GM19025 (cell line): ENCODE data around the gene TCEA3.

Experiments
- ATAC-seq: cut with Tn5 transposase; IDR thresholded peaks from one replicate; pipeline ENCODE4 v1.9.1; 2021; ENCODE audit warnings: mild to moderate bottlenecking, low read depth, moderate library complexity; ENCODE audit not compliant: unreplicated experiment

TCEA3 gene

GRCh38 chr1:23448846-23449245 is 24.3 kb upstream of the TCEA3 start:
- no peak for ATAC-seq

DNA sequence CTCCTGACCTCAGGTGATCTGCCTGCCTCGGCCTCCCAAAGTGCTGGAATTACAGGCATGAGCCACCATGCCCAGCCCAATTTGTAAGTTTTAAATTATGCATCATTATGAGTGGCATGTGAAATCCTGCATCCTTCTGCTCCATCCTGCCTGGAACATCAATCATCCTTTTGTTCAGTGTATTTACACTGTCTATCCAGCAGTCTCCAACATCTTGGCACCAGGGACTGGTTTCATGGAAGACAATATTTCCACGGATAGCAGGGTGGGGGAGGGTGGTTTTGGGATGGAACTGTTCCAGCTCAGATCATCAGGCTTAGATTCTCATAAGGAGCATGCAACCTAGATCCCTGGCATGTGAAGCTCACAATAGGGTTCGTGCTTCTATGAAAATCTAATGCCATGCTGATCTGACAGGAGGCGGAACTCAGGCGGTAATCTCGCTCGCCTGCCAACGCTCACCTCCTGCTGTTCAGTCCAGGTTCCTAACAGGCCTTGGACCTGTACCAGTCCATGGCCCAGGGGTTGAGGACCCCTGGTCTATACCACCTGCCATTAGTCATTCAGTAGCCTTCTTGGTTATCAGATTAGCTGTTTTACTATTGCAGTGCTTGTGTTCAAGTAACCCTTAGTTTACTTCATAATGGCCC is 22.2 kb upstream of the TCEA3 start:
- no peak for ATAC-seq

DNA sequence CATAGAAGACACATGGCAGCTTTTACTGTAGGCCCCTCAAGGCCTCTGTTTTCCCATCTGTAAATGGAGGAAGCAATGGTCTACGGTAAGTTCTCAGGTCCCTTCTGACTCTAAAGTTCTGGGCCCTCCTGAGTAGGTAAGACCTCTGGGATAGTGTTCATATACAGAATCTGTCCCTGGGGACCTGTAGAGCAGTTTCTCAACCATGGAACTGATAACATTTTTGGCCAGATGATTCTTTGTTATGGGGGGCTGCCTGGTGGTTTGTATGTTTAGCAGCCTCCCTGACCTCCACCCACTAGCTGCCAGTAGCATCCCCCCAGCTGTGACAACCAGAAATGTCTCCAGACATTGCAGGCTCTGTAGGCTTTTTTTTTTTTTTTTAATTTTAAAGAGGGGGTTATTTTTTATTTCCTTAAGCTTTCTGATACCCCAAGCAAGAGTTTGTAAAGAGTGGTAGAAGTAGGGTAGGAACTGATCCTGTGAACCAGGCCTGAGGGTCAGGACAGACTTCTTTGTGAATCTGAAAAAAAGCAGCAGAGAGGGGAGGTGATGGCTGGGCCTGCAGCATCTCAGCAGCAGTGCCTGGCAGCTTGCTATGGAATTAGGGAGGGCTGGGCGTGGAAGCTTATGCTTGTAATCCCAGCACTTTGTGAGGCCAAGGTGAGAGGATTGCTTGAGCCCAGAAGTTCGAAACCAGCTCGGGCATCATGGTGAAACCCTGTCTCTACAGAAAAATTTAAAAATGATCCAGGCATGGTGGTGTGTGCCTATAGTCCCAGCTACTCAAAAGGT is 20.2 kb upstream of the TCEA3 start:
- ATAC-seq: no peak

- no peak for ATAC-seq
Observed at GRCh38 chr1:23444104-23444533, 19.6 kb upstream of the TCEA3 start.

- no peak for ATAC-seq
Observed at GRCh38 chr1:23442751-23443150, 18.2 kb upstream of the TCEA3 start.

DNA sequence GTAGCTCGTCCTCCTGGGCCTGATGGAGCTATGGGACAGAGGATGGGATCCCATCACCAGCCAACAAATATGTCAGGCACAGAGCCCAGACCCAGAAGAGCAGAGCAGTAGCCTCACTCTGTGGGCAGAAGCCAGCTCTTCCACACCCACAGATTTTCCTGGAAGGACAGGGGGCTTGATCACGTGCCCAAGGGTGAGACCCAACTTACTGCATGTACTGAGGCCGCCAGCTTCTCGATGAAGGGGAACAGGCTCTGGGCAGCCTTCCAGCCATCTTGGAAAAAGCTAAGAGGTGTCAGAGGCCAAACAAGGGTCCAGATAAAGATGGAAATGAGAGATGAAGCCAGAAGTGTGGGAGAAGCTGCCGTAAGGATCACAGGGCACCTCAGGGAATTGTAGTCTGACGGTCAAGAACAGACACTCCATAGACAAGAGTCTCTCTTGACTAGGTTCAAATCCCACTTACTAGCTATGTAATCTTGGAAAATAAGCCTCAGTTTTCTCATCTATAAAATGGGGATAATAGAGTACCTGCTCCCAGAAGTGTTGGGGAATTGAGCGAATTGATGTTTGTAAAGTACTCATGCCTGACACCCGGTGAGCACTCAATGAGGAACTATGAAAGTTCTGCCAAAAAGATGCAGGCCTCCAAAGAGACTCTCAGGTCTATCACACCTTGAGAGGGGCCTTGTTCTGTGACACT is 17.0 kb upstream of the TCEA3 start:
- ATAC-seq: no peak

- no peak for ATAC-seq
Observed at GRCh38 chr1:23438545-23438944, 14.0 kb upstream of the TCEA3 start.

- ATAC-seq: no peak
Observed at GRCh38 chr1:23437355-23437664, 12.8 kb upstream of the TCEA3 start.

GRCh38 chr1:23436520-23437354 is 12.2 kb upstream of the TCEA3 start:
- ATAC-seq: no peak

DNA sequence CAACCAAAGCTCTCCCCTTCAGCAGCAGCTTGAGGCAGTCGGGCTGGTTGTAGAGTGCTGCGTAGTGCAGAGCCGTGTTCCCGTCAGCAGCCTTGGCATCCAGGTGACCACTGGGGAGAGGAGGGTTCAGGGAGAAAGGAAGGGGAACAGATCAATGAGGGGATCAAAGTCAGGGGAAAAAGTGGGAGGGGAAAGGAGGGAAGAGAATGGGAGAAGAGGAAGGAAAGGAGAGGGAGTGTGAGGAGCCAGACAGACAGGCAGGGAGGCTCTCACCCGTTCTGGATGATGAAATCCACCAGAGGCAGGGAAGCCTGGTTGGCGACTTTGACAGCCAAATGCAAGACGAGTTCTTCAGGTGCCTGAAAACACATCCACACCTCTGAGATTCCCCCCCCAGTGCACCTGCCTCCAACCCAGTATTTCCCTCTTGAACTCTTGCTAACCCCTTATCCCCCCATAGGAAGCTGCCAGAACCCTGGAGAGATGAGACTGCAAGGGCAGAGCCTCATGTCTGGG is 9.8 kb upstream of the TCEA3 start:
- ATAC-seq: no peak

- no peak for ATAC-seq
Observed at GRCh38 chr1:23433122-23433521, 8.6 kb upstream of the TCEA3 start.

- no peak for ATAC-seq
Observed at GRCh38 chr1:23431431-23431830, 6.9 kb upstream of the TCEA3 start.

GRCh38 chr1:23430803-23431202 is 6.3 kb upstream of the TCEA3 start:
- ATAC-seq: no peak

DNA sequence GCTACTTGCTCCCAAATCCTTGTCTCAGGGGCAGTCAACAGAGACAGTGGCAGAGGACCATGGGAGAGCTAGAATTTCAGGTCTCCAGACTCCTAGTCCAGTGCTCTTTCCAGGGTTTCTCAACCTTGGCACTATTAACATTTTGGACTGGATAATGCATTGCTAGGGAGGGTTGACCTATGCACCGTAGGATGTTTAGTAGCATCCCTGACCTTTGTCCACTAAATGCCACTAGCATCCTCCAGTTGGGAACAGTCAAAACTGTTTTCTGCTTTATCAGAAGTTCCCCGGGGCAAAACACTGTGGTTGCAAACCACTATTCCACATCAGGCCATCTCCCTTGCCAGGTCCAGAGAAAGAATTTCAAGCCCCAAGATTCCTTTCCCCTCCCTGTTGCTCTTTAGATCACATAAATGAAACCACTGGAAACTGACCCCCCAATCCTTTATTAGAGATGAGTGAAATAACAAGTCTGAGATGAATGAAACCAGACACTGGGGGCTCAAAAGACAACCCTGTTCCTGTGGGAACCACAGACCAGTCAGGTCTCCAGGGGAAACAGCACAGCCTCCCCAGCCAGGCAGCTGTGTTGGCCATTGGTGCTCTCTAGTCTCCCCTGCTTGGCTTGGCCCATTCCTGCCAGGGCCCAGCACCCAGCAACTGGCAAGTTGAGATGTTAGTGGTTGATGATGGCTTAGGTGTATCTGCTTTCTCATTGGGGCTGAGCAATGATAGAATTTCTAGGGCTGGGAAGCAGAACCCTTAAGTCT is 3.8 kb upstream of the TCEA3 start:
- ATAC-seq: no peak

DNA sequence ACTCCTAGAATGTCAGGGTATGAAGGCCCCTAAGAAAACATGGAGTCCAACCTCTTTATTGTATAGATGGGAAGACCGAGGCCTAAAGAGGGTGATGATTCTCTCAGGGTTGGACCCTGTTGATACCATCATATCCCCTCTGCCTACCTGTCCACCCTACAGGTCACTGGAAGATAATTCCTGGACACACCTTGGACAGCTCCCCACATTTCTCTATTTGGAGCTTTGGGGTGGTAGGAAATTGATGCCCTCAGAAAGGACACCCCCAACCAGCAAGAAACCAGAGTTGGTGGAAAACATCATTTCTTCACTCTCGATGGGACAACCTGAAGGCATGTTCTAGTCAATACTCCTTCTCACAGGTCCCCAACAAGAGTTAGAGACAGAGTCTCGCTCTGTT is 3.0 kb upstream of the TCEA3 start:
- no peak for ATAC-seq

DNA sequence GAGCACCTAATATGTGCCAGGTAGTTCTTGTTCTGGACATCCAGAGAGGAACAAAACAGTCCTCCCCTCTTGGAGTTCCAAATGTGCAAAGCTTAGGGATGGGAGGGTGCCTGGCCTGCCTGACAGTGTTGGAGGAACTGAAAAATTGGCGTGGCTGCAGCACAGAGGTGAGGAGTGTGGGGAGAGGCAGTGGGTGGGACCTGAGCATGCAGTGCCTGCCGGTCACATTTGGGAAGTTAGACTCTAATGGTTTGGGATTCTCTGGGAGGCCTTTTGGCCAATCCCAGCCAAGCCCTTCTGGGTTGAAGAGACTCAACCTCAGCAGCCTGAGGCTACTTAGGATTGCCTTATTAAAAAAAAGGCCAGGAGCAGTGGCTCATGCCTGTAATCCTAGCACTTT is 2.3 kb upstream of the TCEA3 start:
- no peak for ATAC-seq

DNA sequence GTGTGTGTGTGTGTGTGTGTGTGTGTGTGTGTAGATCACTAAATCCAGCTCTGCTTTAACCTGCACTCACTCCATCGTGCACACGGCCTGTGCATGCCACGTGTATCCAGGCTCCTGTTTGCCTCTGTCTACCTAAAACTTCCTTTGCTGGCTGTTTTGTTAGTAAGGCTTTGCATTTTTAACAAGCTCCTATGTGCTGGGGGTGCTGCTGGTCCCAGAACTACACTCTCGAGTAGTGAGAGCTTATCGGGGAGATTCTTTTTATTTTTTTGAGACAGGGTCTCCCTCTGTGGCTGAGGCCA is 596 bp upstream of the TCEA3 start:
- no peak for ATAC-seq

DNA sequence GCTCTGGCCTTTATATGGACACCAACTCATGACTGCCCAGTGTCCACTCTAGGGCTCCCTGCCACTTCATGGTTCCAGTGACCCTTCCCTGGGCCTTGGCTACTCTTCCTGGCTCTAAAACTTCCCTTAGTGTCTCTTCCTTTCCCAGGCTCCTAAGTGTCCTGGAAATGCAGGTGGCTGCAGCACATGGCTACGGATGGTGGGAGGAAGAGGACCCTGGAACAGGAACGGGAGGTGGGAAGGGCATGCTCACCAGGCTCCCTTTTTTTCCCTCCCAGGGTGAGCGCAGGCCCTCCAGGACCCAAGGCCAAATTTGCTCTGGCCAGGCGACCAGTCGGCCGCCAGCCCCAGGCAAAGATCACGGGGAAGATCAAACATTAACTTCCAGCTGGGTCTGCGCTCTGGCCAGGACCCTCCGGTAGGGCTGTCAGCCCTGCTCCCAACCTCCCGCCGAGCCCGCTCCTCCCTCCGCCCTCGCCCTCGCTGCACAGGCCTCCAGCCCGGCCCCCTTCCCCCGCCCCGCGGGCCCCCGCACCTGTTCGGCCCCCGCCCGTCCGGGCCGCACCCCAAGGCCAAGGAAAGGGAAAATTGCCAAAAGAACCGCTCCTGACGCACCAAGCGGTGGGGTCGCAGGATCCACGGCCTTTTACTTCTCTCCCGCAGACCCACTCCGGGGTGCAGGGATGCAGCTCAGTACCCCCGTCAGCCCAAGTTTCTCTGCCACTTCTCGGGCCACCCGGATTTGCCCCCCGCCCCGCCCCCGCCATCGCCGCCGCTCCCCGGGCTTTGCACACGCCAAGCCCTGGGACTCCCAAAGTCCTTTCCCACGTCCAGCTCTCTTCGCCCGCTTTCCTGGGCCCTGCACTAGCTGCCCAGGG is 894 bp downstream of the TCEA3 start:
- ATAC-seq: no peak

DNA sequence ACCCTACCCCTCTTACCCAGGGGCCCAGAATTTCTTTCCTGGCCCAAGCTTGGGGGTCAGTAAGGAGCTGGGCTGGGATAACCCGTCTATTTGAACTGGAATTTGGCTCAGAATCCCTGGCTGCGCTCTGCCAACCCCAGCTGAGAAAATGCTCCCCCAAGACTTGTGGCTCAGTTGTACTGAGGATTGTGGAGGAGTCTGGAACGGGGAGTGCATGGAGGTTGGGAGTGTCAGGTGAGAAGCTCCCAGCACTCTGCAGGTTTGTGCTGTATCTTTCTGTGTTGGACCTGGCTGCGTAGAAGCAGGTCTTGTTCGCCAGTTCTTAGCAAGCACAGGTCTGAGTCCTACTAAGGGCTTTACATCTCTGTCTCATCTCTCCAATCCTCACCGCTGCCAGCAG is 1.6 kb downstream of the TCEA3 start:
- ATAC-seq: no peak
